ENCODE data around the gene FZR1. TPM values are rescaled to one million over a fixed set of nuclear protein-coding genes. Genes with fewer than 3 reads are reported as not detected.

Gene FZR1
- total RNA-seq, 1 donor from 2014 or later = 53.9 TPM

- no peak for TF ChIP-seq CTCF (conservative IDR thresholded peaks at IDR 0.05; ENCODE audit: low read depth, low read length)
- no peak for DNase-seq (ENCODE audit: low read depth)
- no peak overlapping the region for H3K4me3 ChIP-seq (ENCODE audit: low read depth, low read length)
Measured at GRCh38 chr19:3474614-3475013, 31.5 kb upstream of the FZR1 start.

- H3K4me3 ChIP-seq (ENCODE audit: low read depth, low read length) = no peak overlapping the region
- no peak for TF ChIP-seq CTCF (conservative IDR thresholded peaks at IDR 0.05; ENCODE audit: low read depth, low read length)
- DNase-seq (ENCODE audit: low read depth) = no peak
Measured at GRCh38 chr19:3475449-3475848, 30.7 kb upstream of the FZR1 start.

- no peak overlapping the region for H3K4me3 ChIP-seq (ENCODE audit: low read depth, low read length)
- DNase-seq (ENCODE audit: low read depth) = no peak
Measured at GRCh38 chr19:3476830-3477229, 29.3 kb upstream of the FZR1 start.

GRCh38 chr19:3477506-3477905 is 28.6 kb upstream of the FZR1 start:
- TF ChIP-seq CTCF (conservative IDR thresholded peaks at IDR 0.05; ENCODE audit: low read depth, low read length) = no peak
- no peak for DNase-seq (ENCODE audit: low read depth)
- H3K4me3 ChIP-seq (ENCODE audit: low read depth, low read length) = no peak overlapping the region

More at GRCh38 chr19:3476830-3477229, 29.3 kb upstream of the FZR1 start:
- no peak for TF ChIP-seq CTCF (conservative IDR thresholded peaks at IDR 0.05; ENCODE audit: low read depth, low read length)

- DNase-seq (ENCODE audit: low read depth) = no peak
- H3K4me3 ChIP-seq (ENCODE audit: low read depth, low read length) = no peak overlapping the region
- TF ChIP-seq CTCF (conservative IDR thresholded peaks at IDR 0.05; ENCODE audit: low read depth, low read length) = no peak
Measured at GRCh38 chr19:3477951-3478350, 28.2 kb upstream of the FZR1 start.

- no peak overlapping the region for H3K4me3 ChIP-seq (ENCODE audit: low read depth, low read length)
- TF ChIP-seq CTCF (conservative IDR thresholded peaks at IDR 0.05; ENCODE audit: low read depth, low read length) = no peak
- no peak for DNase-seq (ENCODE audit: low read depth)
Measured at GRCh38 chr19:3478409-3479176, 27.5 kb upstream of the FZR1 start.
